Mononuclear cell (primary cell): ENCODE data around the gene FAM149B1. TPM values are rescaled to one million over a fixed set of nuclear protein-coding genes. Genes with fewer than 3 reads are reported as not detected.

Experiments used
- H3K27me3 ChIP-seq: 2 replicates; pipeline ENCODE4 v1.6.0; 2011; ENCODE audit warnings: low read length, control low read depth; ENCODE audit not compliant: insufficient read depth
- H3K4me1 ChIP-seq: 2 replicates; pipeline ENCODE4 v1.5.1; 2011; ENCODE audit warnings: mild to moderate bottlenecking, low read length, control low read depth; ENCODE audit not compliant: insufficient read depth
- H3K4me3 ChIP-seq: 2 replicates; pipeline ENCODE4 v1.5.1; 2011; ENCODE audit warnings: mild to moderate bottlenecking, low read length, moderate library complexity
- H3K9me3 ChIP-seq: 2 replicates; pipeline ENCODE4 v1.5.1; 2011; ENCODE audit warnings: low read depth, mild to moderate bottlenecking, control low read depth, low read length
- total RNA-seq: library from RNA; depleted of rRNA; stranded (reverse); fragments of >200 nt; gene quantifications from one replicate; pipeline ENCODE4 v1.2.3, GENCODE V29; 2012

Gene FAM149B1
- total RNA-seq, 1 donor, result 8.6 TPM

- no peaks in the 10 kb centered on the region for H3K9me3 ChIP-seq
- no peaks in the 10 kb centered on the region for H3K27me3 ChIP-seq
- no peak overlapping the region for H3K4me3 ChIP-seq
- no peaks in the 10 kb centered on the region for H3K4me1 ChIP-seq
Measured at GRCh38 chr10:73209705-73210104, 41.8 kb downstream of the FAM149B1 start.

GRCh38 chr10:73210395-73211105 is 42.6 kb downstream of the FAM149B1 start:
- Histone ChIP-seq H3K4me3 (no peak overlapping the region), H3K9me3 (no peaks in the 10 kb centered on the region), H3K27me3 (no peaks in the 10 kb centered on the region), H3K4me1 (no peaks in the 10 kb centered on the region)

GRCh38 chr10:73211106-73211811 is 43.3 kb downstream of the FAM149B1 start:
- no peak overlapping the region for H3K4me3 ChIP-seq
- no peaks in the 10 kb centered on the region for H3K27me3 ChIP-seq
- H3K9me3 ChIP-seq, result no peaks in the 10 kb centered on the region
- H3K4me1 ChIP-seq, result no peaks in the 10 kb centered on the region

- H3K9me3 ChIP-seq, result no peaks in the 10 kb centered on the region
- no peaks in the 10 kb centered on the region for H3K4me1 ChIP-seq
- H3K4me3 ChIP-seq, result no peak overlapping the region
- H3K27me3 ChIP-seq, result no peaks in the 10 kb centered on the region
Measured at GRCh38 chr10:73215749-73216148, 47.8 kb downstream of the FAM149B1 start.

GRCh38 chr10:73217628-73218027 is 49.7 kb downstream of the FAM149B1 start:
- H3K27me3 ChIP-seq, result no peaks in the 10 kb centered on the region
- no peak overlapping the region for H3K4me3 ChIP-seq
- H3K4me1 ChIP-seq, result no peaks in the 10 kb centered on the region
- H3K9me3 ChIP-seq, result no peaks in the 10 kb centered on the region

GRCh38 chr10:73218431-73219191 is 50.7 kb downstream of the FAM149B1 start:
- Histone ChIP-seq H3K9me3 (no peaks in the 10 kb centered on the region), H3K27me3 (no peaks in the 10 kb centered on the region), H3K4me1 (no peaks in the 10 kb centered on the region), H3K4me3 (no peak overlapping the region)

GRCh38 chr10:73219384-73219783 is 51.5 kb downstream of the FAM149B1 start:
- Histone ChIP-seq H3K4me1 (no peaks in the 10 kb centered on the region), H3K4me3 (no peak overlapping the region), H3K9me3 (no peaks in the 10 kb centered on the region), H3K27me3 (no peaks in the 10 kb centered on the region)

GRCh38 chr10:73220989-73221388 is 53.1 kb downstream of the FAM149B1 start:
- no peaks in the 10 kb centered on the region for H3K4me1 ChIP-seq
- H3K4me3 ChIP-seq, result no peak overlapping the region
- no peaks in the 10 kb centered on the region for H3K9me3 ChIP-seq
- H3K27me3 ChIP-seq, result no peaks in the 10 kb centered on the region

- peaks cover 24% of the 10 kb centered on the region for H3K4me1 ChIP-seq
- H3K4me3 ChIP-seq, result no peak overlapping the region
- no peaks in the 10 kb centered on the region for H3K9me3 ChIP-seq
- H3K27me3 ChIP-seq, result no peaks in the 10 kb centered on the region
Measured at GRCh38 chr10:73225518-73225917, 57.6 kb downstream of the FAM149B1 start.

GRCh38 chr10:73226663-73227062 is 58.7 kb downstream of the FAM149B1 start:
- peaks cover 24% of the 10 kb centered on the region for H3K4me1 ChIP-seq

GRCh38 chr10:73228247-73228646 is 60.3 kb downstream of the FAM149B1 start:
- peaks cover 24% of the 10 kb centered on the region for H3K4me1 ChIP-seq

More at GRCh38 chr10:73226663-73227062, 58.7 kb downstream of the FAM149B1 start:
- no peaks in the 10 kb centered on the region for H3K9me3 ChIP-seq
- H3K4me3 ChIP-seq, result no peak overlapping the region
- no peaks in the 10 kb centered on the region for H3K27me3 ChIP-seq

GRCh38 chr10:73229567-73229966 is 61.6 kb downstream of the FAM149B1 start:
- no peak overlapping the region for H3K4me3 ChIP-seq
- no peaks in the 10 kb centered on the region for H3K9me3 ChIP-seq
- H3K27me3 ChIP-seq, result no peaks in the 10 kb centered on the region
- H3K4me1 ChIP-seq, result peaks cover 24% of the 10 kb centered on the region

More at GRCh38 chr10:73228247-73228646, 60.3 kb downstream of the FAM149B1 start:
- no peaks in the 10 kb centered on the region for H3K27me3 ChIP-seq
- no peak overlapping the region for H3K4me3 ChIP-seq
- no peaks in the 10 kb centered on the region for H3K9me3 ChIP-seq

GRCh38 chr10:73232887-73233286 is 65.0 kb downstream of the FAM149B1 start:
- H3K4me3 ChIP-seq, result no peak overlapping the region
- peaks cover 22% of the 10 kb centered on the region for H3K4me1 ChIP-seq
- no peaks in the 10 kb centered on the region for H3K27me3 ChIP-seq
- H3K9me3 ChIP-seq, result no peaks in the 10 kb centered on the region

GRCh38 chr10:73233883-73234282 is 66.0 kb downstream of the FAM149B1 start:
- H3K4me3 ChIP-seq, result no peak overlapping the region
- no peaks in the 10 kb centered on the region for H3K9me3 ChIP-seq
- peaks cover 14% of the 10 kb centered on the region for H3K4me1 ChIP-seq
- no peaks in the 10 kb centered on the region for H3K27me3 ChIP-seq

- H3K4me3 ChIP-seq, result no peak overlapping the region
- no peaks in the 10 kb centered on the region for H3K27me3 ChIP-seq
- no peaks in the 10 kb centered on the region for H3K9me3 ChIP-seq
- peaks cover 8% of the 10 kb centered on the region for H3K4me1 ChIP-seq
Measured at GRCh38 chr10:73234695-73235094, 66.8 kb downstream of the FAM149B1 start.
